Common myeloid progenitor, CD34-positive (primary cell): ENCODE measurements around the gene PRSS23. TPM values are rescaled to one million over a fixed set of nuclear protein-coding genes. Genes with fewer than 3 reads are reported as not detected.
A peak's percentile ranks its signal among the peaks of the same experiment; 100 is the strongest.

Experiments used
- CTCF ChIA-PET: fragments of 350-600 bp; sonication (Branson Sonifier 250); formaldehyde crosslinking; loops from one replicate; lab custom pipeline; 2021; ENCODE audit warnings: antibody characterized with exemption; lab: Charles Lee
- POLR2A ChIA-PET: fragments of 350-600 bp; sonication (Branson Sonifier 250); formaldehyde crosslinking; loops from one replicate; lab custom pipeline; 2021; ENCODE audit warnings: antibody characterized with exemption; lab: Charles Lee
- DNase-seq, 3 donors: peaks; one replicate each; pipeline versions ENCODE4 v3.0.0 to v3.0.0-alpha.2; 2013
- H3K27ac ChIP-seq, 2 experiments: 1 replicate in 1 of 2; 2 replicates in 1 of 2; pipeline ENCODE4 v1.7.0; 2013; ENCODE audit warnings: inconsistent platforms in 2 of 2, low read length in 2 of 2, mild to moderate bottlenecking in 2 of 2, low read depth in 1 of 2, moderate library complexity in 1 of 2; ENCODE audit not compliant: severe bottlenecking in 2 of 2, insufficient read depth in 1 of 2, poor library complexity in 1 of 2
- H3K27me3 ChIP-seq, 5 experiments: replicated peaks in 2 of 5; 1 replicate in 3 of 5; 2 replicates in 2 of 5; pipeline versions ENCODE4 v1.6.1 to v1.7.0; 2013; ENCODE audit warnings: low read length in 4 of 5, mild to moderate bottlenecking in 2 of 5, moderate library complexity in 2 of 5, inconsistent platforms in 1 of 5; ENCODE audit not compliant: insufficient read depth in 5 of 5, control insufficient read depth in 4 of 5
- H3K36me3 ChIP-seq, 4 experiments: 1 replicate in 2 of 4; 2 replicates in 2 of 4; pipeline versions ENCODE4 v1.6.1 to v1.7.0; 2013; ENCODE audit warnings: low read length in 3 of 4, control low read depth in 1 of 4, mild to moderate bottlenecking in 1 of 4; ENCODE audit not compliant: control insufficient read depth in 4 of 4, insufficient read depth in 4 of 4
- H3K4me1 ChIP-seq, 4 experiments: 1 replicate in 3 of 4; 2 replicates in 1 of 4; pipeline versions ENCODE4 v1.6.1 to v1.7.1; 2013; ENCODE audit warnings: low read length in 3 of 4, mild to moderate bottlenecking in 3 of 4, control low read depth in 1 of 4, inconsistent platforms in 1 of 4, moderate library complexity in 1 of 4; ENCODE audit not compliant: control insufficient read depth in 4 of 4, insufficient read depth in 4 of 4; ENCODE audit errors: control extremely low read depth in 1 of 4
- H3K4me3 ChIP-seq, 7 experiments: 1 replicate in 4 of 7; 2 replicates in 3 of 7; pipeline versions ENCODE4 v1.5.1 to v1.7.0; 2013; ENCODE audit warnings: mild to moderate bottlenecking in 7 of 7, low read length in 6 of 7, moderate library complexity in 6 of 7, inconsistent platforms in 2 of 7, low read depth in 2 of 7, control low read depth in 1 of 7; ENCODE audit not compliant: insufficient read depth in 4 of 7, control insufficient read depth in 1 of 7; ENCODE audit errors: extremely low read depth in 1 of 7
- H3K9me3 ChIP-seq, 5 experiments: 1 replicate in 4 of 5; 2 replicates in 1 of 5; pipeline versions ENCODE4 v1.6.1 to v1.7.1; 2013; ENCODE audit warnings: low read length in 4 of 5, mild to moderate bottlenecking in 2 of 5, inconsistent platforms in 1 of 5, low read depth in 1 of 5, moderate library complexity in 1 of 5; ENCODE audit not compliant: control insufficient read depth in 4 of 5, insufficient read depth in 2 of 5; ENCODE audit errors: control extremely low read depth in 1 of 5
- WGBS: methylation state at CpG from one replicate; pipeline ENCODE4 v1.1.5; 2013; ENCODE audit not compliant: insufficient coverage; 5-methylcytosine and 5-hydroxymethylcytosine counted together
- polyA plus RNA-seq: library from polyadenylated mRNA; unstranded; fragments of 120-200 nt; gene quantifications from one replicate; pipeline ENCODE4 v1.2.1, GENCODE V29; 2013

PRSS23 gene
- polyA plus RNA-seq, result 1.0 TPM

- peaks cover 4 to 19% (median 7%) of the 10 kb centered on the region in 5 experiments for H3K27me3 ChIP-seq
- under 1% methylated on average over 69 of the region's 97 CpGs for WGBS
- H3K27ac ChIP-seq, result no peak within 1 kb of the TSS
- DNase-seq, result peak; percentile 18 to 68 (median 54)
- peaks cover 0 to 14% (median 13%) of the 10 kb centered on the region in 4 experiments for H3K4me1 ChIP-seq
- no peaks in the 10 kb centered on the region for H3K9me3 ChIP-seq
- ChIA-PET CTCF (interaction anchor here (0.9 to 3.2 kb wide), 10 partner anchors 9 to 345 kb away, joined by 3 to 14 read pairs (median 3); no protein-coding TSS in a partner anchor), POLR2A (no interaction called here)
- H3K4me3 ChIP-seq, result peak within 1 kb of the TSS; percentile 50 to 78 (median 60)
- H3K36me3 ChIP-seq, result no peaks in the 10 kb centered on the region
Observed at GRCh38 chr11:86800076-86800959, at the start of gene PRSS23. TSS of gene PRSS23 (plus strand) at chr11:86800542. CDS start at chr11:86807644, 7,102 bp downstream.

GRCh38 chr11:86753459-86753858, 46.9 kb upstream of the PRSS23 start:
- Histone ChIP-seq H3K4me3 (no peak overlapping the region), H3K27ac (no peak overlapping the region), H3K36me3 (no peaks in the 10 kb centered on the region), H3K4me1 (no peaks in the 10 kb centered on the region), H3K9me3 (no peaks in the 10 kb centered on the region), H3K27me3 (no peaks in the 10 kb centered on the region)
- WGBS, result 95% methylated on average over 3 of the region's 3 CpGs
- ChIA-PET CTCF (no interaction called here), POLR2A (no interaction called here)
- DNase-seq, result no peak

- CTCF ChIA-PET, result interaction anchor here (0.6 to 1.4 kb wide), 2 partner anchors 9 to 1072 kb away, joined by 3 to 4 read pairs; no protein-coding TSS in a partner anchor
- Histone ChIP-seq H3K27me3 (no peaks in the 10 kb centered on the region), H3K4me3 (no peak overlapping the region), H3K4me1 (no peaks in the 10 kb centered on the region), H3K36me3 (no peaks in the 10 kb centered on the region), H3K9me3 (no peaks in the 10 kb centered on the region), H3K27ac (no peak overlapping the region)
- no peak for DNase-seq
- POLR2A ChIA-PET, result no interaction called here
Observed at GRCh38 chr11:86755146-86755545, 45.2 kb upstream of the PRSS23 start.

GRCh38 chr11:86758171-86758570, 42.2 kb upstream of the PRSS23 start:
- ChIA-PET CTCF (no interaction called here), POLR2A (no interaction called here)
- DNase-seq, result no peak
- no peaks in the 10 kb centered on the region for H3K36me3 ChIP-seq
- H3K27ac ChIP-seq, result no peak overlapping the region
- no peaks in the 10 kb centered on the region for H3K27me3 ChIP-seq
- WGBS, result 100% methylated on average over 1 of the region's 1 CpG
- no peaks in the 10 kb centered on the region for H3K9me3 ChIP-seq
- no peak overlapping the region for H3K4me3 ChIP-seq
- H3K4me1 ChIP-seq, result peaks cover 0 to 9% (median 6%) of the 10 kb centered on the region in 4 experiments

- ChIA-PET CTCF (interaction anchor here (0.6 to 1.7 kb wide), 5 partner anchors 12 to 1019 kb away, joined by 3 to 4 read pairs (median 3); no protein-coding TSS in a partner anchor), POLR2A (no interaction called here)
Observed at GRCh38 chr11:86760577-86760976, 39.8 kb upstream of the PRSS23 start.

GRCh38 chr11:86761978-86762377, 38.4 kb upstream of the PRSS23 start:
- DNase-seq, result peak; percentile 4 to 42 (median 34)
- 0% methylated on average over 1 of the region's 2 CpGs for WGBS

More at GRCh38 chr11:86760577-86760976, 39.8 kb upstream of the PRSS23 start:
- H3K9me3 ChIP-seq, result no peaks in the 10 kb centered on the region
- WGBS, result no CpG with 5 or more reads among the region's 1 CpG
- H3K4me1 ChIP-seq, result peaks cover 0 to 9% (median 6%) of the 10 kb centered on the region in 4 experiments
- no peak for DNase-seq
- no peak overlapping the region for H3K4me3 ChIP-seq
- no peak overlapping the region for H3K27ac ChIP-seq
- no peaks in the 10 kb centered on the region for H3K36me3 ChIP-seq
- H3K27me3 ChIP-seq, result no peaks in the 10 kb centered on the region

GRCh38 chr11:86765203-86765602, 35.1 kb upstream of the PRSS23 start:
- no peak for DNase-seq
- no peaks in the 10 kb centered on the region for H3K27me3 ChIP-seq
- ChIA-PET CTCF (no interaction called here), POLR2A (no interaction called here)
- no peaks in the 10 kb centered on the region for H3K9me3 ChIP-seq
- no peaks in the 10 kb centered on the region for H3K36me3 ChIP-seq
- WGBS, result 72% methylated on average over 2 of the region's 4 CpGs
- no peak overlapping the region for H3K4me3 ChIP-seq
- peaks cover 0 to 9% (median 6%) of the 10 kb centered on the region in 4 experiments for H3K4me1 ChIP-seq
- no peak overlapping the region for H3K27ac ChIP-seq

More at GRCh38 chr11:86761978-86762377, 38.4 kb upstream of the PRSS23 start:
- no peak overlapping the region for H3K4me3 ChIP-seq
- ChIA-PET CTCF (interaction anchor here (1.2 to 1.7 kb wide), 2 partner anchors 13 to 37 kb away, joined by 3 to 4 read pairs; no protein-coding TSS in a partner anchor), POLR2A (no interaction called here)
- H3K36me3 ChIP-seq, result no peaks in the 10 kb centered on the region
- no peaks in the 10 kb centered on the region for H3K27me3 ChIP-seq
- no peak overlapping the region for H3K27ac ChIP-seq
- no peaks in the 10 kb centered on the region for H3K9me3 ChIP-seq
- H3K4me1 ChIP-seq, result peaks cover 0 to 9% (median 6%) of the 10 kb centered on the region in 4 experiments
